Measurements from ENCODE around the gene GCNT3. TPM values are rescaled to one million over a fixed set of nuclear protein-coding genes. Genes with fewer than 3 reads are reported as not detected.

The GCNT3 gene, protein sequence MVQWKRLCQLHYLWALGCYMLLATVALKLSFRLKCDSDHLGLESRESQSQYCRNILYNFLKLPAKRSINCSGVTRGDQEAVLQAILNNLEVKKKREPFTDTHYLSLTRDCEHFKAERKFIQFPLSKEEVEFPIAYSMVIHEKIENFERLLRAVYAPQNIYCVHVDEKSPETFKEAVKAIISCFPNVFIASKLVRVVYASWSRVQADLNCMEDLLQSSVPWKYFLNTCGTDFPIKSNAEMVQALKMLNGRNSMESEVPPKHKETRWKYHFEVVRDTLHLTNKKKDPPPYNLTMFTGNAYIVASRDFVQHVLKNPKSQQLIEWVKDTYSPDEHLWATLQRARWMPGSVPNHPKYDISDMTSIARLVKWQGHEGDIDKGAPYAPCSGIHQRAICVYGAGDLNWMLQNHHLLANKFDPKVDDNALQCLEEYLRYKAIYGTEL
- not detected for total RNA-seq

DNA sequence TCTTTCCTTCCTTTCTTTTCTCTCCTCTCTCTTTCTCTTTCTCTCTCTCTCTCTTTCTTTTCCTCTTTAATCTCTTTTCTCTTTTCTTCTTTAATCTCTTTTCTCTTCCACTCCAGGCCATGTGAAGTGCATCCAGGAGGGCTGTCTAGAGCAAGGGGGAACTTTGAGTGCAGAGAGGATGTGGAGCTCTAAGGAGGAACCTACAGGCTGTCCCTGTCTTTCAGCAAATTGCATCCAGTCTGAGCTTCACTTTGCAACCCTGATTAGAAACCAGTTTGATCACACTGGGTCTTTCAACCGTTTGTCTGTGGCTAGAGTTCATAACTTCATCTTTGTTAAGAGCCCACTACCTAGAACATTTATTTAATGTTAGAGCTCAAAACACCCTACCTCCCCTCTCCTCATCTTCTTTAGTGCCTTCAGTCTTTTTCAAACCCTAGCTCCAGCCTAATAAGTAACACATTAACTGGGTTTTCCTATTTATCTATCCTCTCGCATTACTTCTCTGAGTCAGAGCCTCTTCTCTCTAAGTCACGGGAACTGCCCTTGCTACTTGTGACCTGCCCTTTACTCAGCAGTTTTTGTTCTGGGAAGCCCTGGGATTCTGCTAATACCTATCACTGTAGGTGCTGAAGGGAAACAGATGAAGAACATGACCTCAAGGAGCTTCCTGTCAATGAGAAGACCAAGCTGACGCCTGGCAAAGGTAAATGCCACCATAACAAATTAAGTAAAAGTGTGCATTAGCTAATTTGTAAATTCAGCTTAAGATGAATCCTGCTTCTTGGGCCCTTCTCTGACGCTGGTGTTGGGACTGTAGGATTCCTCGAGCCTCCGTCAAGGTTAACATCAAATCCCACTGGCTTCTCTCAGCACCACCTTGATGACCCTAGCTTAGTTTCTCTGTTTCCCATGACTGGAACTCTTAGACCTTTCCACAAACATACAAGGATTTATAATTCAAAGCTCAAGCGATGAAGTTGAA, at the start of gene GCNT3:
GCNT3 (plus strand) TSS at position 508 of the 985 bp plus-strand sequence. CDS start 6,456 bp downstream, outside the sequence.
- TF ChIP-seq, protein P1, sequence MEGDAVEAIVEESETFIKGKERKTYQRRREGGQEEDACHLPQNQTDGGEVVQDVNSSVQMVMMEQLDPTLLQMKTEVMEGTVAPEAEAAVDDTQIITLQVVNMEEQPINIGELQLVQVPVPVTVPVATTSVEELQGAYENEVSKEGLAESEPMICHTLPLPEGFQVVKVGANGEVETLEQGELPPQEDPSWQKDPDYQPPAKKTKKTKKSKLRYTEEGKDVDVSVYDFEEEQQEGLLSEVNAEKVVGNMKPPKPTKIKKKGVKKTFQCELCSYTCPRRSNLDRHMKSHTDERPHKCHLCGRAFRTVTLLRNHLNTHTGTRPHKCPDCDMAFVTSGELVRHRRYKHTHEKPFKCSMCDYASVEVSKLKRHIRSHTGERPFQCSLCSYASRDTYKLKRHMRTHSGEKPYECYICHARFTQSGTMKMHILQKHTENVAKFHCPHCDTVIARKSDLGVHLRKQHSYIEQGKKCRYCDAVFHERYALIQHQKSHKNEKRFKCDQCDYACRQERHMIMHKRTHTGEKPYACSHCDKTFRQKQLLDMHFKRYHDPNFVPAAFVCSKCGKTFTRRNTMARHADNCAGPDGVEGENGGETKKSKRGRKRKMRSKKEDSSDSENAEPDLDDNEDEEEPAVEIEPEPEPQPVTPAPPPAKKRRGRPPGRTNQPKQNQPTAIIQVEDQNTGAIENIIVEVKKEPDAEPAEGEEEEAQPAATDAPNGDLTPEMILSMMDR (IDR thresholded peaks at IDR 0.05; ENCODE audit: low read depth): no peak

DNA sequence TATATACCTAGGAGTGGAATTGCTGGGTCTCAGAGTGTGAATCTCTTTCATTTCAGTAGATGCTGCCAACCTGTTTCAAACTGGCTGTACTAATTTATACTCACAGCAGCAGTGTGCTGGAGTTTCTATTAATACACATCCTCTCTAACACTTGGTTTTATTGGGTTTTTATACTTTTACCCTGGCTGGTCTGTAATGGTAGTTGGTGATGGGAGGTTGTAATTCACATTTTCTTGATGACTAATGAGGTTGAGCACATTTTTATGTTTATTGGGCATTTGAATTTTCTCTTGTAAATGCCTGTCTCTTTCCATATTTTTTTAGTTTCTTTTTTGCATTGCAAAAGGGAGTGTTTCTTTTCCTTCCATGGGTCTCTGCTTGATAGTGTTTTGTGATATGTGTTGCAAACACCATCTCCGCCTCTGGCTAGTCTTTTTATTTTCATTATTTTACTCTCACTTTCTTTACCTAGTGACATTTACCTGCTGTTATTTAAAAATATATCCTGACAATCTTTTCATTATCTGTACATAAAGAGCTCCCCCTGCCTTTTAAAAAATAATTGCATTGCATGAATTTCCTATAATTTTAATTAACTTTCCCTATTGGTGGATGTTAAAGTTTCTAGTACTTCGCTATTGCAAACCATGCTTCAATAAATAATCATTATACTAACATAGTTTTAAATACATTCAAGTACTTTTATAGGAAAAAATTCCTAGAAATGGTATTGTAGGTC, 49.0 kb upstream of the GCNT3 start:
- TF ChIP-seq, protein P1 (IDR thresholded peaks at IDR 0.05; ENCODE audit: low read depth): no peak

DNA sequence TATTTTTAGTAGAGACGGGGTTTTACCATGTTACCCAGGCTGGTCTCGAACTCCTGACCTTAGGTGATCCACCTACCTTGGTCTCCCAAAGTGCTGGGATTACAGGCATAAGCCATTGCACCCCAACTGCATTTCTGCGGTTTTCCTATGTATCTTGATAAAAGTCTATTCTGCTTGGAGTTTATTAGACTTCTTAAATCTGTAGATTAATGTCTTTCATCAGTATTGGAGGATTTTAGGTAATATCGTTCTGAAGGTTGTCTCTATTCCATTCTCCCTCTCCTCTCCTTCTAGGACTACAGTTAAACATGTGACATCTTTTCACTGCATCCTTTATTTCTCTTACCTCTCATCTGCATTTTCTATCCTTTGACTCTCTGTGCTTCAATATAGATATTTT, 46.3 kb upstream of the GCNT3 start:
- TF ChIP-seq, protein P1 (IDR thresholded peaks at IDR 0.05; ENCODE audit: low read depth): no peak

DNA sequence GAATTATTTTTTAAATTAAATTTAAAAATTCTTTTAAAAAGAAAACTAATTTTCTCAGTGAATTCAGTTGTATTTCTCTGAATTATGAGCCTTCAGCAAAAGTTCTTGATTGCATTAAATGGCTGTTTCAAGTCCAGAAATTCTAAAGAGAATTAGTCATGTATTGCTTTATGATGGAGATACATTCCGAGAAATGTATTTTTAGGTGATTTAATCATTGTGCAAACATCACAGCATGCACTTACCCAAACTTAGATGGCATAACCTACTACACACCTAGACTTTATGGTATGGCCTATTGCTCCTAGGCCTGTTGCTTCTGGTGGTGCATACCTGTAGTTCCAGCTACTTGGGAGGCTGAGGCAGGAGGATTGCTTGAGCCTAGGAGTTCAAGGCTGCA, 44.3 kb upstream of the GCNT3 start:
- TF ChIP-seq, protein P1 (IDR thresholded peaks at IDR 0.05; ENCODE audit: low read depth): no peak

DNA sequence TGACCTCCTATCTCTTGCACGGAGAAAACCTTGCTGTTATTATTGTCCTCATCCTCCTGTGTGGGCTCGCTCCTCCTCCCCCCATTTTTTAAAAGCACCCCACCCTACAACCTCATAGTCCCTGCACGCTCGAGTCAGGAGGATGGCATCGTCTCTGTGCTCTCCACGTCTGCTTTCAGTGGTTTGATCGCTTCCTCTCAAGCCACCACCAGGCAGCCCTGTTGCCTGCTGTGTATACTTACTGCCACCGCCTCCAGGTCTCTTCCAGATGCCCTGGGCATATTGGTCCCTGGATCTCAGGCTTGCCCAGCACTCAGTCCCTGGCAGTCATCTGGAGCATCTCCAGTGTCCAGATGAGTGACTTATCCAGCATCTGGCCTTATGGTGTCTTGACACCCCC, 42.1 kb upstream of the GCNT3 start:
- TF ChIP-seq, protein P1 (IDR thresholded peaks at IDR 0.05; ENCODE audit: low read depth): no peak

DNA sequence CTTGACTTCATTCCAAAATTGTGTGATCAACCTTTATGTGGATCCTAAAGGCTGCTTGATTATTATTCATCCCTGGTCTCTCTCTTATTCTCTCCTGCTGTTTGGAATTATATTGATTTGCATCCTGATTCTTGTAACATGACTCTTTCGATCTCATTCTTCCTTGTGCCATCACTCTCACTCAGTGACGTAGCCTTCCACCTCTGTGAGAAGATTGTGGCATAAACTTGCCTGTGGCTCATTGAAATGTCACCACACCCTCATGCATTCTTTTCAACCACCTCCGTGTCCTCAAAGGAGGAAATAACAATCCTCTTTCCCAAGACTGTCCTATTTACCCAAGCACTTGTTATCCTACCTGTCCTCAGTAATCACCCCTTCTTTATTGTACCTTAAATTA, 41.3 kb upstream of the GCNT3 start:
- TF ChIP-seq, protein P1 (IDR thresholded peaks at IDR 0.05; ENCODE audit: low read depth): no peak
